CD4-positive, alpha-beta T cell treated with Interleukin-15 for 1 hour (primary cell): Measurements from ENCODE around the gene FAM210A.

Experiments used
- DNase-seq: peaks from one replicate; pipeline ENCODE4 v3.0.0-alpha.2; 2020

The FAM210A gene

GRCh38 chr18:13643261-13643751 lies 83.1 kb downstream of the FAM210A start:
- DNase-seq = no peak

- DNase-seq = no peak
Measured at GRCh38 chr18:13642440-13642827, 83.9 kb downstream of the FAM210A start.

- no peak for DNase-seq
Measured at GRCh38 chr18:13641551-13642439, 84.6 kb downstream of the FAM210A start.

GRCh38 chr18:13640266-13640860 lies 86.0 kb downstream of the FAM210A start:
- DNase-seq = no peak

- DNase-seq = no peak
Measured at GRCh38 chr18:13638719-13639595, 87.4 kb downstream of the FAM210A start.

GRCh38 chr18:13635046-13635445 lies 91.3 kb downstream of the FAM210A start:
- no peak for DNase-seq

GRCh38 chr18:13633700-13634099 lies 92.7 kb downstream of the FAM210A start:
- no peak for DNase-seq

GRCh38 chr18:13630716-13631268 lies 95.6 kb downstream of the FAM210A start:
- no peak for DNase-seq

- peak; percentile 59 for DNase-seq
Measured at GRCh38 chr18:13629841-13630715, 96.3 kb downstream of the FAM210A start.

GRCh38 chr18:13628211-13628610 lies 98.1 kb downstream of the FAM210A start:
- DNase-seq = no peak

- DNase-seq = no peak
Measured at GRCh38 chr18:13627639-13628038, 98.7 kb downstream of the FAM210A start.

- no peak for DNase-seq
Measured at GRCh38 chr18:13626544-13626908, 99.8 kb downstream of the FAM210A start.

GRCh38 chr18:13625843-13626543 lies 100.4 kb downstream of the FAM210A start:
- no peak for DNase-seq

GRCh38 chr18:13625355-13625754 lies 101.0 kb downstream of the FAM210A start:
- DNase-seq = no peak

GRCh38 chr18:13624563-13625237 lies 101.7 kb downstream of the FAM210A start:
- DNase-seq = no peak

- no peak for DNase-seq
Measured at GRCh38 chr18:13623871-13624270, 102.5 kb downstream of the FAM210A start.

GRCh38 chr18:13623348-13623747 lies 103.0 kb downstream of the FAM210A start:
- peak; percentile 32 for DNase-seq

GRCh38 chr18:13622751-13623150 lies 103.6 kb downstream of the FAM210A start:
- no peak for DNase-seq

GRCh38 chr18:13621886-13622619 lies 104.3 kb downstream of the FAM210A start:
- no peak for DNase-seq

- DNase-seq = no peak
Measured at GRCh38 chr18:13621446-13621849, 104.9 kb downstream of the FAM210A start.
